Measurements from ENCODE around the gene GLMN.

DNA sequence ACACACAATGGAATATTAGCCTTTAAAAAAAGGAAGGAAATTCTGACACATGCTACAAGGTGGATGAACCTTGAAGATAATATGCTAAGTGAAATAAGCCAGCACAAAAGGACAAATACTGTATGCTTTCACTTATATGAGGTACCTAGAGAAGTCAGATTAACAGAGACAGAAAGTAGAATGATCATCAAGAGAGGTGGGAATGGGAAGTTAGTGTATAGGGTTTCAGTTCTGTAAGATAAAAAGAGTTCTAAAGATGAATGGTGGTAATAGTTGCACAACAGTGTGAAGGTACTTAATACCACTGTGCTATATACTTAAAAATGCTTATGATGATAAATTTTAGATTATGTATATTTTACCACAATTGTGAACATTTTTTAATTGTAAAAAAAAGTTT is 7.2 kb upstream of the GLMN start:
- TF ChIP-seq CTCF (IDR thresholded peaks at IDR 0.05) (no peak), POLR2A (IDR thresholded peaks at IDR 0.05) (no peak)
